ENCODE measurements around the gene JAKMIP2.

JAKMIP2 gene

GRCh38 chr5:147786142-147786541 lies 3.6 kb upstream of the JAKMIP2 start:
- DNase-seq, result no peak

DNA sequence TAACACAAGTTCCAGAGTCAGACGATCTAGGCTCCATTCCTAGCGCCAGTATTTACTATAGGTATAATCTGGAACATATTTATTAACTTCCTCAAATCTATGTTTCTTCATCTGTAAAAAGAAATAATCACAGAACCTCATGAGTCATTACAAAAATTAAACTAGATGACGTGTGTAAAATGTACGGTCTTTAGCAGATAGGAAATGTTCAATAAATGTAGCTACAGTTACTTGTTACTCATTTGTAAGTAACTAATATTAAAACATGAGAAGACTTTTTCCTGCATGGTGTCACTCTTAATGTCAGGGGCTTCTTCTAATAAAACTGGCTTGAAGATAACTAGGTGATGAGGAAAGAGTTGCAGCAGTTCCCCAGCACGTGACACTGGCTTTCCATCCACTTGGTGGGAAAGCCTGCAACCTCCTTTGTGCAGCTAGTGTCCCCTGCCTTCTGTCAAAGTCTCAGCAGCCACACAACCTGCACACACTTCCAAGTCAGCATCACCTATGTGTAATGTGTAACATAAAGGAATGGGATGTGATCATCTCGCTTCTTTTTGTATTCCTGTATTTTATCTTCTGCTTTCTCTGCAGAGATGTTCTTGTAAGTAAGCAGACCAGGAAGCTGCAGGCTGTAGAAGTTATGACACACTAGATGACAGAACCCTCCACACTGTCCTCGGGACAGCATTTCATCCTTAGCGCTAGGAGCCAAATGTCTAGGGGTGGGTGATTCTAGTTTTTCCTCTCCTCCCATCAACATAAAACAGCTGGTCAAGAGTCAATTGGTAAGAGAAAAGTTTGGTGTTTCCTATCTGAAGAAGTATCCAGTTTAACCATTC lies 1.8 kb upstream of the JAKMIP2 start:
- DNase-seq, result no peak

DNA sequence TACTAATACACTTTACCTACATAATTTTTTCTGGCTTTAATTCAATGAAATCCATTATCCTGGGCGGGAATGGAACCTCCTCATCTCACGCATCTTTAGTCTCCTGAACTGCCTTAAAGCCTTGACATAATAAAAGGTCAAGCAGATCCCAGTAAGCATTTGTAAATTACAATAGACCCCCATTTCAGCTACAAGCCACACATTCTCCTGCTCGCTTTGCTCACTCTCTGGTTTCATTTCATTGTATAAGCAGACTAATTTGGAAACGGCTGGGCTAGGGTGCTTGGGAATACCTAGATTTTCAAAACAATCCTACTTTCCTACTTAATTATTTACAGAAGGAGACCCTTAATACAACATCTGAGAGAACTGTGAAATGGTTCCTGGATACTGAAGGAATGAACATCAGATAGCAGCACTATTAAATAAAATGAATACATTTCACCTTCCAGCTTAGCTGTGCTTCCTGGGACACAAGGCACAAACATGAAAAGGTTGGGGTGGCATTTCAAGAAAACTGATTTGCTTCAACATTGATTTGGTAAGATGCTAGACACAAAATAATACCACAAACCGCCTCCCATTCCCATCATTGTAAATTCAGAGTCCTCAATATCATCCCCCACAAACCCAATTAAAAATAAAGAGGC lies 1.5 kb downstream of the JAKMIP2 start:
- no peak for DNase-seq

GRCh38 chr5:147779694-147780093 lies 2.8 kb downstream of the JAKMIP2 start:
- DNase-seq, result no peak

GRCh38 chr5:147776989-147777388 lies 5.5 kb downstream of the JAKMIP2 start:
- no peak for DNase-seq

- no peak for DNase-seq
Observed at GRCh38 chr5:147773587-147773986, 8.9 kb downstream of the JAKMIP2 start.

DNA sequence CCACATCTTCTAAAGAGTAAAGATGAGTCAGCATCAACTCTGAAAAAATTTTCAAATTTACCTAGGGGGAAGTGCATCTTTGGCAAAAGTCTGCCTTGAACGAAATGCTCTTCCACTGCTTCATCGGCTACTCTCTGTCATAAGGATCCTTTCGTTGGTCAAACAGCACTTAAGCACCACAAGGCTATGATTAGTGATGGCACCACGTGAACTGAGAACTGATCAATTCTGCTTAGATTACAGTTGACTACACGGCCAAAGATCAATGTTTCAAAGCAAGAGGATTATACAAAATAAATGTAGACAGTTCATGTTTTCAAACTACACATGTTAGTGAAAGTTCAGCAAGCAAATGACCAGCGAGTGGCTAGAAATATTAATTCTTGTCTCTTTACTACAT lies 9.4 kb downstream of the JAKMIP2 start:
- DNase-seq, result no peak

- no peak for DNase-seq
Observed at GRCh38 chr5:147767048-147767447, 15.5 kb downstream of the JAKMIP2 start.

- DNase-seq, result no peak
Observed at GRCh38 chr5:147763791-147764525, 18.6 kb downstream of the JAKMIP2 start.

DNA sequence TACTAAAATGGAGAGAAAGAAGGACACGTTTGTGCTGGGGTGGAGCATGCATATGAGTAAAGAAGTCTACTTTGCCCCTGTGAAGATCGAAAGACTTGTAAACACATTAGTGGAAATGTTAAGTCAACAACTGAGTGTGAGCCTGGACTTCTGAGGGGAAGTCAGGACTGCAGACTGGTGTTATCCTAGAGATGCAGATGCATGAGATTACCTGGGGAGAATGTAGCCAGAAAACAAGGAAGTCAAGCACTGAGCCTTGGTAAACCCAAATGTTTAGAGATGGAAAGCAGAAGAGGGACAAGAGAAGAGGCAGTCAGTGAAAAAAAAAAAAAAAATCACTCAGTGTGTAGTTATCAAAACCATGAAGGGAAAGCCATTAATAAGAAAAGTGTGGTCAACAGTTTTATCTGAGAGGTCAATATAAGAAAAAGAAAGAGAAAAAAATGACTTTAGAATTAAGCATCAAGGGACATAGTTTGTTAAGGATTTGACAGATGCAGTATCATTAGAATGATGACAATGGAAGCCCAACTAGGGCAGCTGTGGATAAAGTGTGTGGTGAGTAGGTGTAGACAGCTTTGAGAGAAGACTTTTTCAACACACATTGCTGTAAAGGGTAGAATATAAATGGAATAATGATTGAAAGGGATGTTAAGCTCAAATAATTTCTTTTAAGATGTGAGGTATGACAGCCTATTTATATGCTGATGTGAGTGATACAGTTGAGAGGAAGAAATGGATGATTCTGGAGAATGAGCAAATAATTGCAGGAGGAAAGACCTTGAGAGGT lies 22.2 kb downstream of the JAKMIP2 start:
- no peak for DNase-seq

GRCh38 chr5:147759441-147759840 lies 23.1 kb downstream of the JAKMIP2 start:
- no peak for DNase-seq

GRCh38 chr5:147756566-147756965 lies 26.0 kb downstream of the JAKMIP2 start:
- DNase-seq, result no peak

- no peak for DNase-seq
Observed at GRCh38 chr5:147754372-147755122, 28.0 kb downstream of the JAKMIP2 start.

- no peak for DNase-seq
Observed at GRCh38 chr5:147753765-147754164, 28.8 kb downstream of the JAKMIP2 start.

DNA sequence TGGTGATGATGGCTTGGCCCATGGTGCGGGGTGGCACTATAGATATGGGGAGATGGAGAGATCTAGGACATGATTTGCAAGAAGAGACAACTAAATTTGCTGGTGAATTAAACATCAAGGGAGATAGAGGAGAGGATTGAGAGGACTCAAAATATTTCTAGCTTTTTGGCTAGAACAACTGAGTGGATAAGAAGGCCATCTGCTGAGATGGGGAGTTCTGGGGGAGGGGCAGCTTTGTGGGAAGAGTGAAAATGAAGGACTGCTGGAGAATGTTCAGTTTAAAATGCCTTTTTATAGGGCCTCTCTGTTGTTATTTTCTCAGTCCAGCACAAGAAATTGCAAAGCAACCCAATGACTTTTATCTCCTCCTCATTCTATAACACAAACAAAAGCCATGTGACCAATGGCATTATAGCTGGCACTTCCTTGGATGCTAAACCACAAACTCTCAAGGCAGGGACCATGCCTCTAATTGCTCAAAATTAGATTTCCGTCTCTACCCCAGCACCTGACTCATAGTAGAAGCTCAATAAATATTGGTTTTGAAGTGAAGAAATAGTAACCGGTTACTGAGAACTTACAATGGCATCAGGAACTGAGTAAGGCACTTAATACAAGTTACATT lies 29.8 kb downstream of the JAKMIP2 start:
- no peak for DNase-seq

DNA sequence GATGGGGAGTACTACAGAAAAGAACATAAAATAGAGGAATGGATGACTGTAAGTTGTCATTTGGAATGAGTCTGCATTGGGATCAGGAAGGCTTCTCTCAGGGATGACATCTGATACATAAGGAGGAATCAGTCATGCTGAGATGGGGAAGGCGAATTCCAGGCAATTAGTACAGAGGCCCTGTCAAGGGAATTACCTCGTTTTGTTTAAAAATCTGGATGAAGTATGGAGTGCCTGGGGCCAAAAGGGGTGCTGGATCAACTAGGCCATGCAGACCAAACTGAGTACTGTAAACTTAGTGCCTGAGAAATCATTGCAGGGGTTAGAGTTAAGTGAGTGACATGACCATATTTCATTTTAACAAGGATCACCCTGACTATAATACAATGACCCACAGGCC lies 30.5 kb downstream of the JAKMIP2 start:
- no peak for DNase-seq

DNA sequence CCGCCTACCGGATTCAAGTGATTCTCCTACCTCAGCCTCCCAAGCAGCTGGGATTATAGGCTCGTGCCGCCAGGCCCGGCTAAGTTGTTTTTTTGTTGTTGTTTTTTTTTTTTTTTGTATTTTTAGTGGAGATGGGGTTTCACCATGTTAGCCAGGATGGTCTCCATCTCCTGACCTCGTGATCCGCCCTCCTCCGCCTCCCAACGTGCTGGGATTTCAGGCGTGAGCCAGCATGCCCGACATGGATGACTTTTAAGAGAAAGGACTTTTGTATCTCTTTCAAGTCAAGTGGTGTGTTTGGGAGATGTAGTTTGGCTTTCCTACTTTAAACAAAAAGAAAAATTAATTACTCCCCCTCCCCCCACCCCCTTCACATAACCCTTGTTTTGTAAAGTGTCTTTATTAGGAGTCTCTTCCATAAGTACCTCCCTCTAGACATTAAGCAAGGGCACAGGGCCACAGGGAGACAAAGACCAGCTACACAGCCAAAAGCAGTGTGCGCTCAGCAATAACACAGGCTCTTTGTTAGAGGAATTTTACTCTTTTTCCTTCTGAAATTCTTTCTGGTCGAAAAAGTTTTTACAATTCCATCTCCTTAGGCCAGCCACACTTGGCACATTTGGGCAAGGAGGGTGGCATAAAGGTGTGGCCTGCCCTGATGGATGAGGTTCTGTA lies 31.2 kb downstream of the JAKMIP2 start:
- no peak for DNase-seq

GRCh38 chr5:147750065-147750464 lies 32.5 kb downstream of the JAKMIP2 start:
- no peak for DNase-seq

DNA sequence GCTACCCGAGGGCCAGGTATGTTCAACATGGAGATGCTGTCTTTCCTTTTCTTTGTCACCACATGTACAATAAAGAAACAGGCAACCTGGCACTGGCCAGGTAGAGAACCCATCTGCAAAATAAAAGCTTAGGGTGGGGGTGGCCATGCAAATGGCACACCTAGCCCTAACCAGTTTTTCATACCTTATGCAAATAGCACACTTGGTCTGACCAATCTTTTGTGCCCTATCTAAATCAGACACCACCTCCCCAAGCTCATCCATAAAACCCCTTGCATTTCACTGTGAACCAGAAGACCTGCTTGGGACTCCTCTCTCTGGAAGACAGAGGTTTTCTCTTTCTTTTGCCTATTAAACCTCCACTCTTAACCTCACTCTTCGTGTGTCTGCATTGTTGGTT lies 33.9 kb downstream of the JAKMIP2 start:
- no peak for DNase-seq

- DNase-seq, result no peak
Observed at GRCh38 chr5:147746986-147747385, 35.5 kb downstream of the JAKMIP2 start.
